GM18519 (cell line): ENCODE measurements around the gene N4BP2L2.

ENCODE experiments used
- ATAC-seq: cut with Tn5 transposase; IDR thresholded peaks from one replicate; pipeline ENCODE4 v1.9.1; 2021; ENCODE audit warnings: mild to moderate bottlenecking, moderate library complexity; ENCODE audit not compliant: unreplicated experiment, low FRiP score

Gene N4BP2L2

GRCh38 chr13:32384702-32385101 is 153.9 kb downstream of the N4BP2L2 start:
- ATAC-seq: no peak

GRCh38 chr13:32383836-32384618 is 154.6 kb downstream of the N4BP2L2 start:
- no peak for ATAC-seq
